Activated CD4-positive, alpha-beta memory T cell treated with anti-CD3 and anti-CD28 coated beads, Interleukin-2, amount 10 ng/mL, durations not matched to agents 7 days and 5 days (primary cell): ENCODE measurements around the gene TAF4B. TPM values are rescaled to one million over a fixed set of nuclear protein-coding genes. Genes with fewer than 3 reads are reported as not detected.
"Not testable (repeated sequence)": the region's sequence is repeated elsewhere in the genome, so short reads cannot be mapped to it uniquely, and the experiment has no call there.

Experiments used
- CTCF ChIA-PET: fragments of 350-600 bp; sonication (Branson Sonifier 250); formaldehyde crosslinking; loops from one replicate; lab custom pipeline; 2021; ENCODE audit warnings: antibody characterized with exemption, inconsistent platforms; lab: Charles Lee
- POLR2A ChIA-PET: fragments of 350-600 bp; sonication (Branson Sonifier 250); formaldehyde crosslinking; loops from one replicate; lab custom pipeline; 2021; ENCODE audit warnings: antibody characterized with exemption; lab: Charles Lee
- DNase-seq: peaks from one replicate; pipeline ENCODE4 v3.0.0-alpha.2; 2020
- H3K27ac Mint-ChIP-seq: one replicate; pipeline ENCODE4 v1.8.0; 2021; ENCODE audit warnings: mild to moderate bottlenecking, mixed read lengths
- H3K27me3 Mint-ChIP-seq: one replicate; pipeline ENCODE4 v1.8.0; 2021; ENCODE audit warnings: mixed read lengths
- H3K36me3 Mint-ChIP-seq: one replicate; pipeline ENCODE4 v1.8.0; 2021; ENCODE audit warnings: low read depth, mixed read lengths
- H3K4me1 Mint-ChIP-seq: one replicate; pipeline ENCODE4 v1.8.0; 2021; ENCODE audit warnings: mixed read lengths
- H3K4me3 Mint-ChIP-seq: one replicate; pipeline ENCODE4 v1.8.0; 2021; ENCODE audit warnings: mild to moderate bottlenecking, mixed read lengths
- H3K9me3 Mint-ChIP-seq: one replicate; pipeline ENCODE4 v1.8.0; 2021; ENCODE audit warnings: mixed read lengths
- total RNA-seq, 2 experiments: library from RNA; stranded (reverse); gene quantifications; one replicate each; pipeline ENCODE4 v1.2.3, GENCODE V29; 2021

The TAF4B gene
- total RNA-seq, 2 experiments from 2014 or later, result 3.3 to 3.8 TPM

DNA sequence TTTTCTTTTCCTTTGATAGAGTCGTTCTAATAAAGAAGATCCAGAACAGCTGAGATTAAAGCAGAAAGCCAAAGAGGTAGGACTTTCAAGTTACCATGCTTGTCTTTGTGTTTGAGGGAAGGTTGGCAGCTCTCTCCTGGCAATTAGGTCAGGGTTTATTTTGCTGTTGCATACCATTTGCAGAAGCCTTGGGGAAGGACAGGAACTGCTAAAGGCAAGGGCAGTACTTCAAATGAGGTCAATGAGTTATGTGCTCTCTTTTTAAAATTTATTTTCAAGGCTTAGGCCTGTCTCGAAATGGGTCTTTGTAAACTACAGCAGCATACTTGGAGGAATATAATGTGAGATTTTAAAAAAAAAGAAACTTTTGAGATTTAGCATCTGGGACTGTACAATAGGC, 108.9 kb downstream of the TAF4B start:
- no peaks in the 10 kb centered on the region for H3K9me3 Mint-ChIP-seq
- H3K27ac Mint-ChIP-seq, result no peak overlapping the region
- no peak for DNase-seq
- H3K4me3 Mint-ChIP-seq, result no peak overlapping the region
- CTCF ChIA-PET, result no interaction called here
- POLR2A ChIA-PET, result no interaction called here
- H3K4me1 Mint-ChIP-seq, result no peaks in the 10 kb centered on the region
- H3K36me3 Mint-ChIP-seq, result no peaks in the 10 kb centered on the region
- no peaks in the 10 kb centered on the region for H3K27me3 Mint-ChIP-seq

- DNase-seq, result no peak
- H3K27ac Mint-ChIP-seq, result no peak overlapping the region
- H3K9me3 Mint-ChIP-seq, result no peaks in the 10 kb centered on the region
- no peaks in the 10 kb centered on the region for H3K4me1 Mint-ChIP-seq
- no peaks in the 10 kb centered on the region for H3K27me3 Mint-ChIP-seq
- CTCF ChIA-PET, result no interaction called here
- no peak overlapping the region for H3K4me3 Mint-ChIP-seq
- no peaks in the 10 kb centered on the region for H3K36me3 Mint-ChIP-seq
- POLR2A ChIA-PET, result no interaction called here
Observed at GRCh38 chr18:26335571-26336487, 109.6 kb downstream of the TAF4B start.

DNA sequence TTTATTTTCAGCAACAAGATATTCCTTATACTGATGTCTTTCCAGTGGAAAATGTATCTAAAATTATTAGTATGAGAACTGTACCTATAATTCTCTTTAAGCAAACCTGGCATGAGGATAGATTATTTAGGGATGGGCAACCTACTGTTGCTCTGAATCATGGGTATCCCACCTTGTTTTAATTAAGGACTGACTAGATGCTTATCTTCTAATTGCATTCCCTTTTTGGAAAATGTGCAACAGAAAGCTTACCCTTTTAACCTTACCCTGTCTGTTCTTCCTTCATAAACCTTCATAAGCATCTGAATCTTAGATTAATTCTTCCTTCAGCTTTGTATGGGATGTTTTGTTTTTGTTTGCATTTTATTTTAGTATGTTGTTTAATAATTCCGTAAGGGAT, 110.3 kb downstream of the TAF4B start:
- Mint-ChIP-seq H3K4me1 (no peaks in the 10 kb centered on the region), H3K36me3 (no peaks in the 10 kb centered on the region), H3K27ac (no peak overlapping the region), H3K4me3 (no peak overlapping the region), H3K27me3 (no peaks in the 10 kb centered on the region), H3K9me3 (no peaks in the 10 kb centered on the region)
- CTCF ChIA-PET, result no interaction called here
- POLR2A ChIA-PET, result no interaction called here
- DNase-seq, result no peak

DNA sequence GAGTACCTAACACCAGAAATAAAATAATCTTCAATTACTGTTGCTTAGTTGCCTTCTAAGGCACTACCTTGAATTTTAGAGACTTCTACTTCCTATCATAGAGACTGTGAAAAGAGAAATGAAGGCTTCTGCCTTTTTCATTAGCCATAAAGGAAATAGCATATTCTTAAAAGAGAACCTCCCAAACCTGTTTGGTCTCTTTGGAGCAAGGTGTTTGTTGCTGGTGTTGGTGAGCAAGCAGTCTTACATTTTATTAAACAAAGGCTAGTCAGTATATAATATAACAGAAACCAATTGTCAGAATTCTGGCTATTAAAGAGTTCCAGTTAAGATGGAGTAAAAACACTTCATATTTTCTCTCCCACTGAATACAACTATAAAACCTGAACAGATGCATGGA, 116.4 kb downstream of the TAF4B start:
- Mint-ChIP-seq H3K4me1 (no peaks in the 10 kb centered on the region), H3K27me3 (no peaks in the 10 kb centered on the region), H3K9me3 (peaks cover 23% of the 10 kb centered on the region), H3K27ac (no peak overlapping the region), H3K36me3 (peaks cover 18% of the 10 kb centered on the region), H3K4me3 (no peak overlapping the region)
- ChIA-PET POLR2A (no interaction called here), CTCF (no interaction called here)
- DNase-seq, result no peak

GRCh38 chr18:26350961-26351360, 124.7 kb downstream of the TAF4B start:
- H3K27me3 Mint-ChIP-seq, result no peaks in the 10 kb centered on the region
- CTCF ChIA-PET, result no interaction called here
- peaks cover 18% of the 10 kb centered on the region for H3K9me3 Mint-ChIP-seq
- H3K4me1 Mint-ChIP-seq, result no peaks in the 10 kb centered on the region
- peaks cover 11% of the 10 kb centered on the region for H3K36me3 Mint-ChIP-seq
- no peak overlapping the region for H3K4me3 Mint-ChIP-seq
- H3K27ac Mint-ChIP-seq, result no peak overlapping the region
- DNase-seq, result no peak
- POLR2A ChIA-PET, result no interaction called here

GRCh38 chr18:26356045-26356785, 130.0 kb downstream of the TAF4B start:
- no peaks in the 10 kb centered on the region for H3K27me3 Mint-ChIP-seq
- peaks cover 7% of the 10 kb centered on the region for H3K36me3 Mint-ChIP-seq
- CTCF ChIA-PET, result interaction anchor here (0.7 to 2.0 kb wide), 2 partner anchors 27 to 32 kb away, joined by 3 to 5 read pairs; no protein-coding TSS in a partner anchor
- POLR2A ChIA-PET, result no interaction called here
- no peaks in the 10 kb centered on the region for H3K9me3 Mint-ChIP-seq
- no peak overlapping the region for H3K4me3 Mint-ChIP-seq
- no peak overlapping the region for H3K27ac Mint-ChIP-seq
- H3K4me1 Mint-ChIP-seq, result no peaks in the 10 kb centered on the region
- DNase-seq, result no peak

GRCh38 chr18:26357960-26358359, 131.7 kb downstream of the TAF4B start:
- H3K27ac Mint-ChIP-seq, result no peak overlapping the region
- DNase-seq, result no peak
- H3K9me3 Mint-ChIP-seq, result no peaks in the 10 kb centered on the region
- CTCF ChIA-PET, result no interaction called here
- H3K4me3 Mint-ChIP-seq, result no peak overlapping the region
- POLR2A ChIA-PET, result no interaction called here
- no peaks in the 10 kb centered on the region for H3K27me3 Mint-ChIP-seq
- peaks cover 7% of the 10 kb centered on the region for H3K36me3 Mint-ChIP-seq
- H3K4me1 Mint-ChIP-seq, result no peaks in the 10 kb centered on the region

- CTCF ChIA-PET, result no interaction called here
- POLR2A ChIA-PET, result no interaction called here
- Mint-ChIP-seq H3K4me3 (no peak overlapping the region), H3K9me3 (no peaks in the 10 kb centered on the region), H3K27me3 (no peaks in the 10 kb centered on the region), H3K27ac (no peak overlapping the region), H3K36me3 (peaks cover 7% of the 10 kb centered on the region), H3K4me1 (no peaks in the 10 kb centered on the region)
- no peak for DNase-seq
Observed at GRCh38 chr18:26362021-26362420, 135.8 kb downstream of the TAF4B start.

DNA sequence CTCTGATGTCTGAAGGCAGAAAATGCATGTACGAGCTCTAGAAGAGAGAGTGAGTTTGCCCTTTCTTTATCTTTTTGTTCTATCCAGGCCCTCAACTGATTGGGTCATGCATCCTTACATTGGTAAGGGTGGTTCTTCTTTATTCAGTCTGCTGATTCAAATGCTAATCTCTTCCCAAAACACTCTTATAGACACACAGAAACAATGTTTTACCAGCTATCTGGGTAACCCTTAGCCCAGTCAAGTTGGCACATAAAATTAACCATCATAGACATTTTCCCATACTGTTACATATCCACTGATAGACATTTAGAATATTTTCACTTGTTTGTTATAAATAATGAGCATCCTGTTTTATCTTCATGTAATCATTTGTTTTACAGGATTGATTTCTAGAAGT, 141.2 kb downstream of the TAF4B start:
- Mint-ChIP-seq H3K36me3 (no peaks in the 10 kb centered on the region), H3K4me1 (no peaks in the 10 kb centered on the region), H3K27ac (no peak overlapping the region), H3K27me3 (no peaks in the 10 kb centered on the region), H3K4me3 (no peak overlapping the region), H3K9me3 (no peaks in the 10 kb centered on the region)
- ChIA-PET POLR2A (no interaction called here), CTCF (no interaction called here)
- no peak for DNase-seq

DNA sequence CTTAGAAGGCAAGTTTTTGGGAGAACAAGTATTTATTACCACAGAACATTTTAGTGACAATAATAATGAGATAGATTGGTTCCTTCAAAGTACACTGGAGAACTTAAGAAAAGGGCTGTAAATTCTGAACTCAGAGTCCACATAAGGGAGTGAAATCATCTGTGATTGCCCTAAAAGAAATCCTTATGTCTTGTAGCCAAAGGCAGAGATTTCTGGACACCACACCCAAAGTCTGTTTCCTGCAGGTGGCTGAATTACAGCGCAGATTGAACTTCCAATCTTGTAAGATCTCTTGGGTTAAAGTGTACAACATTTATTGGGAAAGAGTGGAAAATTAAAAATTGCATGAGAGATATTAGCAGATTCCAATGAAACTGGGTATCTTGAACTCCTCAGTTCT, 143.8 kb downstream of the TAF4B start:
- H3K27ac Mint-ChIP-seq, result no peak overlapping the region
- H3K36me3 Mint-ChIP-seq, result no peaks in the 10 kb centered on the region
- H3K4me3 Mint-ChIP-seq, result no peak overlapping the region
- CTCF ChIA-PET, result no interaction called here
- DNase-seq, result no peak
- H3K27me3 Mint-ChIP-seq, result no peaks in the 10 kb centered on the region
- POLR2A ChIA-PET, result no interaction called here
- H3K9me3 Mint-ChIP-seq, result no peaks in the 10 kb centered on the region
- no peaks in the 10 kb centered on the region for H3K4me1 Mint-ChIP-seq

DNA sequence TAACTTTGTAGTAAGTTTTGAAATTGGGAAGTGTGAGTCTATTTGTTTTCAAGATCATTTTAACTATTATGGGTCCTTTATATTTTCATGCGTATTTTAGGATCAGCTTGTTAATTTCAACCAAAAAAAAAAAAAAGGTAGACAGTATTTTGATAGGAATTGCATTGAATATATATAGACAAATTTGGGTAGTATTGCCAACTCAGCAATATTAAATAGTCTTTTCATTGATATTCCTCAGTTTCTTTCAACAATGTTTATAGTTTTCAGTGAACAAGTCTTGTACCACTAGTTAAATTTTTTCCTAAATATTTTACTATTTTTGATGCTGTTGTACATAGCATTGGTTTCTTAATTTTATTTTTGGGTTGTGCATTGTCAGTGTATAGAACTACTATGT, 149.9 kb downstream of the TAF4B start:
- CTCF ChIA-PET, result no interaction called here
- POLR2A ChIA-PET, result no interaction called here

GRCh38 chr18:26378701-26379100, 152.5 kb downstream of the TAF4B start:
- Mint-ChIP-seq H3K4me3 (no peak overlapping the region), H3K4me1 (no peaks in the 10 kb centered on the region), H3K36me3 (no peaks in the 10 kb centered on the region), H3K9me3 (no peaks in the 10 kb centered on the region), H3K27ac (no peak overlapping the region), H3K27me3 (no peaks in the 10 kb centered on the region)
- no peak for DNase-seq
- CTCF ChIA-PET, result no interaction called here
- POLR2A ChIA-PET, result no interaction called here

More for the DNA sequence above, 149.9 kb downstream of the TAF4B start:
- H3K36me3 Mint-ChIP-seq, result no peaks in the 10 kb centered on the region
- H3K27ac Mint-ChIP-seq, result no peak overlapping the region
- DNase-seq, result no peak
- H3K4me1 Mint-ChIP-seq, result no peaks in the 10 kb centered on the region
- no peaks in the 10 kb centered on the region for H3K9me3 Mint-ChIP-seq
- no peaks in the 10 kb centered on the region for H3K27me3 Mint-ChIP-seq
- no peak overlapping the region for H3K4me3 Mint-ChIP-seq

GRCh38 chr18:26381555-26381954, 155.3 kb downstream of the TAF4B start:
- POLR2A ChIA-PET, H3K36me3 Mint-ChIP-seq, H3K27me3 Mint-ChIP-seq, H3K9me3 Mint-ChIP-seq, H3K27ac Mint-ChIP-seq, DNase-seq, H3K4me1 Mint-ChIP-seq, H3K4me3 Mint-ChIP-seq: not testable (repeated sequence)
- CTCF ChIA-PET, result interaction anchor here (0.9 kb wide), 1 partner anchor 29 kb away, joined by 4 read pairs; no protein-coding TSS in a partner anchor
